HG02763 (cell line): ENCODE data around the gene PRSS36.
"Not testable (repeated sequence)": the region's sequence is repeated elsewhere in the genome, so short reads cannot be mapped to it uniquely, and the experiment has no call there.

Experiments used
- ATAC-seq: cut with Tn5 transposase; IDR thresholded peaks from one replicate; pipeline ENCODE4 v1.9.1; 2021; ENCODE audit warnings: mild to moderate bottlenecking, moderate library complexity; ENCODE audit not compliant: unreplicated experiment

The PRSS36 gene

DNA sequence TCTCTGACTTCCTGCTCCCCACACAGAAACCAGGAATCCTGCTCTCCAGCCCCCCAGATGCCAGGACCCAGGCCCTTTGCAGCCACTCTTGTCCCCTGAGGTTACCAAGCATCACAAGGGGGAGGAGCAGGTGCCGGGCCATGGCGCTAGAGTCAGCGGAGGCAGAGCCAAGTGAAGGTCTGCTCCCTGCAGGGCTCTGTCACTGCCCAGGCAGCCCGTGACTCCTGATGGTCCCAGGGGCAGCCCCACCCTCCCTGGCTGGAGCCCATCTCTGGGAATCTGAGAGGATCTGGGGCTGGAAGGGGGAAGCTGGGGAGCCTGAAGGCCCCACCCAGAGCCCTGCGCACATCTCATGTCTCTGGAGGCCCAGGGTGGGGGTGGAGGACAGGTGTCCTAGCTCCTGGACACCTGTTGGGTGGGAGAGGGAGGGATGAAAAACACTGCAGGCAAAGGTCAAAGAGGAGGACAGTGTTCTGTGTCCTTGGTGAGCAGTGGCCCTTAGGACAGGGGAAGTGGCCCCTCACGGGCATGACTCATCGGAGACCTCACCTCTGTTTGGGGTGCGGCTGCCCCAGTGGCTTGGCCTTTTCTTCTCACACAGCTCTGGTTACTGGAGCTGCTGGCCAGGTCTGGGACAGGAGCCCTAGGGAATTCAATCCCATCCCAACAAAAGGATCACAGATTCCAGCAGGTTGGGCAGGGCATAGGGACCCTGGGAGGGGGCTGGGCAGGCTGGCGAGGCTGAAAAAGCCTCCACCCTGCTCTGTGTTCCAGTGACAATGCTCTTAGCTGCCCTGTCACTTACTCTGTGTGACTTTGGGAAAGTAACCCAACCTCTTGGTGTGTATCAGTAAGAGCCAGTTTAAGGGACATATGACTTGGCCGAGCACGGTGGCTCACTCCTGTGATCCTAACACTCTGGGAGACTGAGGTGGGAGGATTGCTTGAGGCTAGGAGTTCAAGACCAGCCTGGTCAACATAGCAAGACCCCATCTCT is at the start of gene PRSS36:
TSS of gene PRSS36 (minus strand) at position 173 of the 997 bp plus-strand sequence. CDS start at position 142, 31 bp downstream.
- ATAC-seq = no peak

DNA sequence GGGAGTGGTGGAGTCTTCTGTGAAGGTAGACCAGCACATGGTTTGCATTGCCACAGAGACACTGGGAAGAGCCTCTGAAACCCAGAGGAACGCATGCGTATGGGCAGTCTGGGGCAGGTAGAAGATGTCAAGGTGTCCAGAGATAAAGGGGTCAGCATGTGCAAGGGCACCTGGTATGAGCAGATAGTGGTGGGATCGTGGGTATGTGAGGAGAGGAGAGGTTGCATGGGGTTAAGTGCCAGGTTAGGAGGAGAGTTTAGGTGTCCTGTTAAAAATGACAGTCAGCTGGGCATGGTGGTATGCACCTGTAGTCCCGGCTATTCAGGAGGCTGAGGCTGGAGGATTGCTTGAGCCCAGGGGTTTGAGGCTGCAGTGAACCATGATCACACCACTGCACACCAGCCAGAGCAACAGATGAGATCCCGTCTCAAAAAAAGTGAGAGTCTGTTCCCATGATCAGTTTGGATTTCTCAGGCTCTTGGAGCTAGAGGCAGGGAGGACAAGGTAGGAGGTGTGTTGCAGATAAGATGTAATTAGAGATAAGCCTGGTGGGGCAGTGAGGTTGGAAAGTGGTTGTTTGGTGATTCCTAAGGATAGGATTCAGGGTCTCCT is 49.7 kb upstream of the PRSS36 start:
- ATAC-seq = no peak

GRCh38 chr16:31198207-31198882 is 48.5 kb upstream of the PRSS36 start:
- ATAC-seq = no peak

GRCh38 chr16:31196324-31197088 is 46.6 kb upstream of the PRSS36 start:
- ATAC-seq = no peak

DNA sequence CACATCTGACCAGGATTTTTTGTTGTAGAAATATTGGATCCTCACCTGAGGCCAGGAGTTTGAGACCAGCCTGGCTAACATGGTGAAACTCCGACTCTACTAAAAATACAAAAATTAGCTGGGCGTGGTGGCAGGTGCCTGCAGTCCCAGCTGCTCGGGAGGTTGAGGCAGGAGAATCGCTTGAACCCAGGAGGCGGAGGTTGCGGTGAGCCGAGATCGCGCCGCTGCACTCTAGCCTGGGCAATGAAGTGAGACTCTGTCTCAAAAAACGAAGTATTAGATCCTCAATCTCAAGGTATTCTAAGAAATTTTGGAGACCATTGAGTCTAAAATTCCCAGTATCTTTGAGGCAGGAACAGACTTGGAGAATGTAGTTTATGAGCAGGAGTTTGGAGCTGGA is 46.0 kb upstream of the PRSS36 start:
- not testable (repeated sequence) for ATAC-seq

DNA sequence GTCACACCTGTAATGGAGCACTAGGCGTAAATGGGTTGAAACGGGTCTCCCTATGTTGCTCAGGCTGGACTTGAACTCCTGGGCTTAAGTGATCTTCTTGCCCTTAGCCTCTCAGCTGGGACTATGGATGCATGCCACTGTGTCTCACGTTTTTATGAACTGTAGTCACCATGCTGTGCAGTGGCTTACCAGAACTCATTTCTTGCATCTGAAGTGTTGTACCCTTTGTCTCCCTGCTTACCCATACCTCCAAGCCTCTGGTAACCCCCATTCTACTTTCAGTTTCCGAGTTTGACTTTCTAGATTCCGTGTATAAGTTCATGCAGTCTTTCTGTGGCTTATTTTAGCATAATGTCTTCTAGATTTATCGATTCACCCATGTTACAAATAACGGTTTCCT is 45.0 kb upstream of the PRSS36 start:
- ATAC-seq = no peak

DNA sequence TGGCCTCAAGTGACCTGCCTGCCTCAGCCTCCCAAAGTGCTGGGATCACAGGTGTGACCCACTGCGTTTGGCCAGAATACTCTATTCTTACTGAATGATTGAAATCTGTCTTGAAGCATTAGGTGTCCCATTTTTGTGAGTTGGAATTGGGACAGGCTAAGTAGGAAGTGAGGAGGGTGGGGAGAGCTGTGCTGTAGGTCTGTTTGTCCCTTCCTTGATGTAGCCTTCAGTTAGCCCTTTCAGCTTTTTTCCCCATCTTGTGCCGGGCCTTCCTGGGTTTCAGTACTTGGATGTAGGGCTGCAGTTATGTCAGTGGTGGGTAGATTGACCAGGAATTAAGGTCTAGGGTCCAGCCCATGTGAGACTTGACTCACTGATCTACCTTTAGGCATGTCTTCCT is 44.0 kb upstream of the PRSS36 start:
- no peak for ATAC-seq

- no peak for ATAC-seq
Observed at GRCh38 chr16:31192856-31193642, 43.2 kb upstream of the PRSS36 start.

GRCh38 chr16:31191697-31192428 is 42.0 kb upstream of the PRSS36 start:
- ATAC-seq = no peak

- ATAC-seq = no peak
Observed at GRCh38 chr16:31190818-31191444, 41.1 kb upstream of the PRSS36 start.

DNA sequence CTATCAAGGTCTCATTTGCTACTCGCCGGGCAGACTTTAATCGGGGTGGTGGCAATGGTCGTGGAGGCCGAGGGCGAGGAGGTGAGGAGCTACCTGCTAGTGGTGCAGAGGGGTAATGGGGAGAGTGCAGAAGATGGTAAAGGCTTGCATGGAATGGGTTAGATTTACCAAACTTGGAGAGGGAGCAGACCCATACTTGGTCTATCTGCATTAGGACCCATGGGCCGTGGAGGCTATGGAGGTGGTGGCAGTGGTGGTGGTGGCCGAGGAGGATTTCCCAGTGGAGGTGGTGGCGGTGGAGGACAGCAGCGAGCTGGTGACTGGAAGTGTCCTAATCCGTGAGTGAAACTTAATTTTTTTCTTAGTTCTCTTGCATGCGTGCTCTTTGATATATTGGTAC is 40.2 kb upstream of the PRSS36 start:
- ATAC-seq = no peak

DNA sequence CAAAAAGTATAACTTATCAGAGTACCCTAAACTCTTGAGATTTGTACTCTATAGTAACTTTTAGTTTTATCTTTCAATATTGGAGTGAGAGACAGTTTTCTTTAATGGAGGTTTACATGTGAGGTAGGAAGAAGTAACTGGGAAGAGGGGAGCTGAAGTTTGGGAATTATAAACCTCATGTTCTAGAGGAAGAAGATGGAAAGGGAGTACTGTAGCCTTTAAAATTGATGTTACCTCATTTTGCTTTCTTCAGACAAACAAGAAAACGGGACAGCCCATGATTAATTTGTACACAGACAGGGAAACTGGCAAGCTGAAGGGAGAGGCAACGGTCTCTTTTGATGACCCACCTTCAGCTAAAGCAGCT is 39.5 kb upstream of the PRSS36 start:
- ATAC-seq = no peak

DNA sequence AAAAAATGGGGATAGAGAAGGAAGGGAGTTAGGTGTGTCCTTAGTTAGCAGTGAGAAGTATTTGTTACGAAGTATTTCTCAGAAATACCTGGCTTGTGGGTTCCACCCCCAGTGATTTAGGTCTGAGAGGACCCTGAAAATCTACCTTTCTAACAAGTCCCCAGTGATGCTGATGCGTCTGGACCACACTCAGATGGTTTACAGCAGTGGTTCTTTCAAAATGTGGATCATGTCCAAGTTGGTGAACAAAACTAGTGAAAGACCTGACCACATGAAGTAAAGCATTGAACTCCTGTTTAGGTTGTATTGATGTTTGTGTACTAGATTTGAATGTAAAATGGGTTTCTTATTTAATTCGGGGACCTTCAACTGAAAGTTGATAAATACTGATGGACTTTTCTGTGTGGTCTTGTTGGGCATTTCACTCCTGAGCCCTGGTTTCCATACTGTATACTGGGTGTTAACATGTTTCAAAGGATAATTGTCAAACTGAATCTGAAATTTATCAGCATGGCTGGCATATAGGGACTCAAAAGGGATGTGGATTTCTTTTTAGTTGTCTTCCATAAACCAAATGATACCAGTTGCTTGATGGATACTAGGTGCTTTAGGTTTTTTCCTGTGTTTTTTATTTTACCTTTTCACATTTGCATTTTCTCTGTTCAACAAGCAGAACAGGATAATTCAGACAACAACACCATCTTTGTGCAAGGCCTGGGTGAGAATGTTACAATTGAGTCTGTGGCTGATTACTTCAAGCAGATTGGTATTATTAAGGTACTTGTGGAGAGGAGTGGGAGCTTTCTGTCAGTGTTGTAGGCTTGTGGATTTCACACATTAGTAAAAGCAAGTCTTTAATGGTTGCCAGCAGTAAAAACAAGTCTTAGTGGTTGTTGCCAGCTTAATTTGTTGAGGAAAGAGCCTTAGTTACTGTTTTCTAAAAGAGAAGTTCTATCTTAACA is 38.9 kb upstream of the PRSS36 start:
- no peak for ATAC-seq

DNA sequence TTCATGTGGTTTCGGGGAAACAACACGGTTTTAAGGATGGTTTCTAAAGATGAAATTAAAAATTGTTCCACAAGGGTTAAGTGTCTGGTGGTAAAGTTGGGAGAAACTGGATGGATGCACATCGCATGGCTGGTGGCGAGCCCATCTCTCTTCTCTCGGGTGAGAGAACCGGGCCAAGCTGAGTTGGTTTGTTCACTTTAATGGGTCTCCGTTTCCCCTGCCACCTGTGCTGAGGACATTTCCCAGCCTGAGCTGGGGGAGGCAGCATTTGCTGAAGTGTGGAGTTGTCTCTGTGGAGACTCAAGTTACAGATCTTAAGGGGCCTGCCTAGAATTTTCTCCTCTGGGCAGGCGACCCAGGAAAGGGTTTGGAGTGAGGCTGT is 37.9 kb upstream of the PRSS36 start:
- no peak for ATAC-seq

GRCh38 chr16:31186930-31187807 is 37.3 kb upstream of the PRSS36 start:
- no peak for ATAC-seq

- no peak for ATAC-seq
Observed at GRCh38 chr16:31186176-31186575, 36.3 kb upstream of the PRSS36 start.

- ATAC-seq = no peak
Observed at GRCh38 chr16:31185339-31185738, 35.5 kb upstream of the PRSS36 start.
